ENCODE results near the gene CYCS. TPM values are rescaled to one million over a fixed set of nuclear protein-coding genes. Genes with fewer than 3 reads are reported as not detected.
"Not testable (repeated sequence)": the region's sequence is repeated elsewhere in the genome, so short reads cannot be mapped to it uniquely, and the experiment has no call there.

The CYCS gene
- total RNA-seq, 1 donor from 2014 or later: 72.6 TPM

DNA sequence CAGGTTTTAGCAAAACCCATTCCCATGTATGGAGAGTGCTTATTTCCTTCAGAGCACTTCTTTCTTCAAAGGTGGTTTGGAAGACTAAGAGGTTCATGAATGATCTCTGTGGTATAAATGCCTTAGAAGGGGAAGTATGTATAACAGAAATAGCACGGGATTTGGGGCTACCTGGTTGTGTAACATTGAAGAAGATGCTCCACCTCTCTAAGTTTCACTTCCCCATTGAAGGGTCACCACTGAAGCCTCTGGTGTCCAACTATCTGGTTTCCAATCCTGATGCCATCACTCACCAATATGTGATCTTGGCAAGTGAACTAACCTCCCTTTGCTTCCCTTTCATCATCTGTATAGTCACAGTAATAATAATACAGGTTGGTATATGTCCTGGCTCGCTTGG, 37.2 kb downstream of the CYCS start:
- Mint-ChIP-seq H3K4me3 (ENCODE audit: unreplicated experiment) (no peak overlapping the region), H3K4me1 (ENCODE audit: low read depth) (no peaks in the 10 kb centered on the region), H3K27ac (ENCODE audit: unreplicated experiment) (no peak overlapping the region), H3K9me3 (ENCODE audit: low read depth) (peaks cover 7% of the 10 kb centered on the region), H3K36me3 (ENCODE audit: low read depth) (peaks cover 3% of the 10 kb centered on the region), H3K27me3 (ENCODE audit: low read depth) (peaks cover 2% of the 10 kb centered on the region)
- DNase-seq (ENCODE audit: low spot score): no peak
- TF ChIP-seq, protein P1, sequence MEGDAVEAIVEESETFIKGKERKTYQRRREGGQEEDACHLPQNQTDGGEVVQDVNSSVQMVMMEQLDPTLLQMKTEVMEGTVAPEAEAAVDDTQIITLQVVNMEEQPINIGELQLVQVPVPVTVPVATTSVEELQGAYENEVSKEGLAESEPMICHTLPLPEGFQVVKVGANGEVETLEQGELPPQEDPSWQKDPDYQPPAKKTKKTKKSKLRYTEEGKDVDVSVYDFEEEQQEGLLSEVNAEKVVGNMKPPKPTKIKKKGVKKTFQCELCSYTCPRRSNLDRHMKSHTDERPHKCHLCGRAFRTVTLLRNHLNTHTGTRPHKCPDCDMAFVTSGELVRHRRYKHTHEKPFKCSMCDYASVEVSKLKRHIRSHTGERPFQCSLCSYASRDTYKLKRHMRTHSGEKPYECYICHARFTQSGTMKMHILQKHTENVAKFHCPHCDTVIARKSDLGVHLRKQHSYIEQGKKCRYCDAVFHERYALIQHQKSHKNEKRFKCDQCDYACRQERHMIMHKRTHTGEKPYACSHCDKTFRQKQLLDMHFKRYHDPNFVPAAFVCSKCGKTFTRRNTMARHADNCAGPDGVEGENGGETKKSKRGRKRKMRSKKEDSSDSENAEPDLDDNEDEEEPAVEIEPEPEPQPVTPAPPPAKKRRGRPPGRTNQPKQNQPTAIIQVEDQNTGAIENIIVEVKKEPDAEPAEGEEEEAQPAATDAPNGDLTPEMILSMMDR (IDR thresholded peaks at IDR 0.05): no peak

DNA sequence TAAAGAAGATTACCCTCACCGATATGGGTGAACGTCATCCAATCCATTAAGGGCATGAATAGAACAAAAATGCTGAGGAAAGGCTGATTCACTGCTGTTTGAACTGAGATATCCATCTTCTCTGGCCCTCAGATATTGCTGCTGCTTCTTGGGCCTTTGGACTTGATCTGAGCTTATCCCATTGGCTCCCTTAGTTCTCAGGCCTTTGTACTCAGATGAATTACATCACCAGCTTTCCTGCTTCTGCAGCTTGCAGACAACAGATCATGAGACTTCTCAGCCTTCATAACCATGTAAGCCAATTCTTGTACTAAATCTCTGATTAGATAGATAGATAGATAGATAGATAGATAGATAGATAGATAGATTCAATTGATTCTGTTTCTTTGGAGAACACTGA, 40.2 kb downstream of the CYCS start:
- TF ChIP-seq, protein P1 (IDR thresholded peaks at IDR 0.05): no peak
- peaks cover 3% of the 10 kb centered on the region for H3K36me3 Mint-ChIP-seq (ENCODE audit: low read depth)
- H3K9me3 Mint-ChIP-seq (ENCODE audit: low read depth): peaks cover 7% of the 10 kb centered on the region
- H3K4me1 Mint-ChIP-seq (ENCODE audit: low read depth): no peaks in the 10 kb centered on the region
- H3K4me3 Mint-ChIP-seq (ENCODE audit: unreplicated experiment): no peak overlapping the region
- H3K27ac Mint-ChIP-seq (ENCODE audit: unreplicated experiment): no peak overlapping the region
- DNase-seq (ENCODE audit: low spot score): no peak
- peaks cover 6% of the 10 kb centered on the region for H3K27me3 Mint-ChIP-seq (ENCODE audit: low read depth)

DNA sequence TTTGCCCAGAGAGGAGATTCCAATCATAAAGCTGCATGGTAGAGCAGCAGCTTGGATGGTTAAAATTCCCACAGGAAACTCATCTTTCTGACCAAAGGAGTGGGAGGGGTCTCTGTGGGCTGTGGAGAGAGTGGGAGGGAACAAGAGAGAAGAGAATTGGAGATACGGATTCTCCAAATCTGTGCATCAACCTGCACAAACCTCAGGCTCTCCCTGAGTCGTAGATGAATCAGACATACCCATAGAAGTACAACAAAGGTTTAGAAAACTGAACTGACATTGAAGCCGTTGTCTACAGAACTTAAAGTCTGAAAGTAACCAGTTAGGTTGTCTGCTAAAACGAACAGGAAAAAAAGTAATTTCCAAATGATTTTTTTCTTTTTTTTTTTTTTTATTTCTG, 41.9 kb downstream of the CYCS start:
- TF ChIP-seq, protein P1 (IDR thresholded peaks at IDR 0.05): no peak

DNA sequence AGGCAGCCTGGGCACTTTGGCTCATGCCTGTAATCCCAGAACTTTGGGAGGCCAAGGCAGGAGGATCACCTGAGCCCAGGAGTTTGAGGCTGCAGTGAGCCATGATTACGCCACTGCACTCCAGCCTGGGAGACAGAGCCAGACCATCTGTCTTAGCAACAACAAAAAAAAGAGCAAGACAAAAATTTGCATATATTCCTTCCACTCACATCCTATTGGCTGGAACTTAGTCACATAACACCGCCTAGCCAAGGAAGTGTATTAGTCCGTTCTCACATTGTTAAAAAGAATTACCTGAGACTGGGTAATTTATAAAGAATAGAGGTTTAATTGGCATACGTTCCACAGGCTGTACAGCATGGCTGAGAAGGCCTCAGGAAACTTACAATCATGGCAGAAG, 43.0 kb downstream of the CYCS start:
- not testable (repeated sequence) for H3K36me3 Mint-ChIP-seq (ENCODE audit: low read depth); H3K4me1 Mint-ChIP-seq (ENCODE audit: low read depth); H3K27ac Mint-ChIP-seq (ENCODE audit: unreplicated experiment); H3K9me3 Mint-ChIP-seq (ENCODE audit: low read depth); DNase-seq (ENCODE audit: low spot score); H3K4me3 Mint-ChIP-seq (ENCODE audit: unreplicated experiment)
- H3K27me3 Mint-ChIP-seq (ENCODE audit: low read depth): peaks cover 12% of the 10 kb centered on the region

More for the DNA sequence above, 41.9 kb downstream of the CYCS start:
- H3K4me1 Mint-ChIP-seq (ENCODE audit: low read depth): no peaks in the 10 kb centered on the region
- peaks cover 6% of the 10 kb centered on the region for H3K27me3 Mint-ChIP-seq (ENCODE audit: low read depth)
- DNase-seq (ENCODE audit: low spot score): no peak
- H3K36me3 Mint-ChIP-seq (ENCODE audit: low read depth): peaks cover 3% of the 10 kb centered on the region
- no peak overlapping the region for H3K4me3 Mint-ChIP-seq (ENCODE audit: unreplicated experiment)
- no peak overlapping the region for H3K27ac Mint-ChIP-seq (ENCODE audit: unreplicated experiment)
- H3K9me3 Mint-ChIP-seq (ENCODE audit: low read depth): peaks cover 7% of the 10 kb centered on the region

DNA sequence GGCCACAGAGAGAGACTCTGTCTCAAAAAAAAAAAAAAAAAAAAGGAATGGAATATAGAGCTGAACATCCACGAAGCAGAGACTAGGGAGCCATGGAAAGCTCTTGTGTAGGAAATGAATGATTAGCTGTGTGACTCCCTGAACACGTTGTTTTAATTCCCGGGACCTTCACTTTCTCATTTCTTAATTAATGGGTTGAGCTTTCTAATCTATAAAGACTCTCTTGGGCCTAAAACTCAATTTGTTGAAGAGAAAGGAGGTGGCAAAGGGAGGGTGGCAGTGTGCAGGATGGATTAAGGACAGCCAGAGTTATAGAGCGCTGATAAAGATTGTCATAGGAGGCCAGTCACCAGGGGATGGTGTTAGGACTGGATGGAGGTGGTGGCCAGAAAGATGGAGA, 48.0 kb downstream of the CYCS start:
- H3K4me1 Mint-ChIP-seq (ENCODE audit: low read depth): peaks cover 4% of the 10 kb centered on the region
- H3K9me3 Mint-ChIP-seq (ENCODE audit: low read depth): no peaks in the 10 kb centered on the region
- no peak overlapping the region for H3K27ac Mint-ChIP-seq (ENCODE audit: unreplicated experiment)
- DNase-seq (ENCODE audit: low spot score): no peak
- TF ChIP-seq, protein P1 (IDR thresholded peaks at IDR 0.05): no peak
- no peak overlapping the region for H3K4me3 Mint-ChIP-seq (ENCODE audit: unreplicated experiment)
- H3K27me3 Mint-ChIP-seq (ENCODE audit: low read depth): peaks cover 8% of the 10 kb centered on the region
- no peaks in the 10 kb centered on the region for H3K36me3 Mint-ChIP-seq (ENCODE audit: low read depth)

DNA sequence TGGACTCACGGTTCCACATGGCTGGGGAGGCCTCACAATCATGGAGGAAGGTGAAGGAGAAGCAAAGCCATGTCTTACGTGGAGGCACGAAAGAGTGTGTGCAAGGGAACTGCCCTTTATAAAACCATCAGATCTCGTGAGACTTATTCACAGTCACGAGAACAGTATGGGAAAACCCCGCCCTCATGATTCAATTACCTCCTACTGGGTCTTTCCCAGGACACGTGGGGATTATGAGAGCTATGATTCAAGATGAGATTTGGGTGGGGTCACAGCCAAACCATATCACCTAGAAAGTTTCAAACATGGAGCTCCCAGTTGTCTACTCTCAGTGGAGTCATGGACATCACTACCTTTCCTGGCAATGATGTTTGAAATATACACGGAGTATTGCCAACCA, 49.6 kb downstream of the CYCS start:
- DNase-seq (ENCODE audit: low spot score): no peak
- Mint-ChIP-seq H3K4me3 (ENCODE audit: unreplicated experiment) (no peak overlapping the region), H3K36me3 (ENCODE audit: low read depth) (no peaks in the 10 kb centered on the region), H3K9me3 (ENCODE audit: low read depth) (no peaks in the 10 kb centered on the region), H3K27me3 (ENCODE audit: low read depth) (peaks cover 8% of the 10 kb centered on the region), H3K4me1 (ENCODE audit: low read depth) (peaks cover 4% of the 10 kb centered on the region), H3K27ac (ENCODE audit: unreplicated experiment) (no peak overlapping the region)
- TF ChIP-seq, protein P1 (IDR thresholded peaks at IDR 0.05): no peak
